GM23338 (cell line): ENCODE data around the gene ACOT11. TPM values are rescaled to one million over a fixed set of nuclear protein-coding genes. Genes with fewer than 3 reads are reported as not detected.
A peak's percentile ranks its signal among the peaks of the same experiment; 100 is the strongest.

Experiments used
- ATAC-seq: fragments of 200-7000 bp; cut with Tn5 transposase; 3 replicates; pipeline ENCODE4 v1.9.1; 2020
- DNase-seq: peaks from one replicate; pipeline ENCODE4 v3.0.0-alpha.2; 2015; ENCODE audit warnings: low spot score
- H2AFZ ChIP-seq: fragments of 200-600 bp; sonication (generic); 2 replicates; pipeline ENCODE4 v1.8.0; 2016; ENCODE audit warnings: antibody characterized with exemption, mild to moderate bottlenecking, moderate library complexity
- H3F3A ChIP-seq: fragments of 200-600 bp; sonication (generic); replicated peaks from 2 replicates; pipeline ENCODE4 v1.8.0; 2017; ENCODE audit warnings: antibody characterized with exemption, mixed run types, low read depth
- H3K27ac ChIP-seq: fragments of 200-600 bp; sonication (generic); 2 replicates; pipeline ENCODE4 v1.6.1; 2016; ENCODE audit warnings: low read depth
- H3K27me3 ChIP-seq: fragments of 200-600 bp; sonication (generic); 2 replicates; pipeline ENCODE4 v1.8.0; 2016; ENCODE audit warnings: mild to moderate bottlenecking, mixed run types, moderate library complexity; ENCODE audit not compliant: insufficient read depth
- H3K36me3 ChIP-seq: fragments of 200-600 bp; sonication (generic); 2 replicates; pipeline ENCODE4 v1.8.0; 2016; ENCODE audit warnings: mild to moderate bottlenecking; ENCODE audit not compliant: insufficient read depth
- H3K4me1 ChIP-seq: fragments of 200-600 bp; sonication (generic); 2 replicates; pipeline ENCODE4 v1.8.0; 2016; ENCODE audit warnings: mild to moderate bottlenecking, moderate library complexity; ENCODE audit not compliant: insufficient read depth
- H3K4me2 ChIP-seq: fragments of 200-600 bp; sonication (generic); 2 replicates; pipeline ENCODE4 v1.7.1; 2017; ENCODE audit warnings: mixed run types
- H3K4me3 ChIP-seq: fragments of 200-600 bp; sonication (generic); 2 replicates; pipeline ENCODE4 v1.6.1; 2016; ENCODE audit warnings: mixed run types
- H3K79me2 ChIP-seq: fragments of 200-600 bp; sonication (generic); replicated peaks from 2 replicates; pipeline ENCODE4 v1.8.0; 2017; ENCODE audit warnings: mild to moderate bottlenecking; ENCODE audit not compliant: insufficient read depth
- H3K9me2 ChIP-seq: fragments of 200-600 bp; sonication (generic); 2 replicates; pipeline ENCODE4 v1.8.0; 2017; ENCODE audit not compliant: insufficient read depth
- H4K20me1 ChIP-seq: fragments of 200-600 bp; sonication (generic); replicated peaks from 2 replicates; pipeline ENCODE4 v1.8.0; 2017; ENCODE audit warnings: mild to moderate bottlenecking; ENCODE audit not compliant: insufficient read depth
- H3K27ac Mint-ChIP-seq: 2 replicates; pipeline ENCODE4 v1.8.0; 2020; ENCODE audit warnings: inconsistent platforms, mild to moderate bottlenecking, moderate library complexity, mixed read lengths
- H3K27me3 Mint-ChIP-seq: 3 replicates; pipeline ENCODE4 v1.8.0; 2022; ENCODE audit warnings: low read depth, mild to moderate bottlenecking, moderate library complexity, mixed read lengths, inconsistent platforms; ENCODE audit not compliant: insufficient read depth, poor library complexity
- H3K36me3 Mint-ChIP-seq: 3 replicates; pipeline ENCODE4 v1.8.0; 2021; ENCODE audit warnings: low read depth, mild to moderate bottlenecking, inconsistent platforms, moderate library complexity, mixed read lengths
- H3K4me1 Mint-ChIP-seq: 3 replicates; pipeline ENCODE4 v1.8.0; 2020; ENCODE audit warnings: mild to moderate bottlenecking, inconsistent platforms, mixed read lengths
- H3K4me3 Mint-ChIP-seq: 3 replicates; pipeline ENCODE4 v1.8.0; 2021; ENCODE audit warnings: moderate library complexity, mild to moderate bottlenecking, inconsistent platforms, mixed read lengths
- H3K9me3 Mint-ChIP-seq: 3 replicates; pipeline ENCODE4 v1.8.0; 2020; ENCODE audit warnings: moderate library complexity, mild to moderate bottlenecking, inconsistent platforms, mixed read lengths
- EZH2 ChIP-seq: fragments of 200-600 bp; sonication (generic); IDR thresholded peaks from one replicate; pipeline ENCODE4 v1.8.0; 2017; ENCODE audit warnings: antibody characterized with exemption, mild to moderate bottlenecking, low read depth; ENCODE audit not compliant: unreplicated experiment
- NANOG ChIP-seq: IDR thresholded peaks from 2 replicates; pipeline ENCODE4 v1.6.1; 2016; ENCODE audit warnings: antibody characterized with exemption, borderline replicate concordance
- REST ChIP-seq: IDR thresholded peaks from one replicate; pipeline ENCODE4 v1.6.1; 2018; ENCODE audit warnings: antibody characterized with exemption; ENCODE audit not compliant: unreplicated experiment
- STAT1 ChIP-seq: IDR thresholded peaks from one replicate; pipeline ENCODE4 v1.6.1; 2016; ENCODE audit warnings: antibody characterized with exemption; ENCODE audit not compliant: unreplicated experiment
- ZNF114 ChIP-seq: fragments of 250-450 bp; sonication (Bioruptor Pico); IDR thresholded peaks from 2 replicates; pipeline ENCODE4 v1.5.0; 2020; ENCODE audit warnings: mild to moderate bottlenecking, moderate library complexity
- ZNF331 ChIP-seq: fragments of 250-450 bp; sonication (Bioruptor Pico); IDR thresholded peaks from 2 replicates; pipeline ENCODE4 v1.5.0; 2020; ENCODE audit warnings: low read depth, mild to moderate bottlenecking, moderate library complexity
- ZNF462 ChIP-seq: fragments of 250-450 bp; sonication (Bioruptor Pico); IDR thresholded peaks from 2 replicates; pipeline ENCODE4 v1.5.0; 2020; ENCODE audit warnings: mild to moderate bottlenecking, moderate library complexity
- polyA plus RNA-seq: library from polyadenylated mRNA; unstranded; fragments of >200 nt; fragmentation: Nextera tagmentation; extraction: Ambion mirVana; gene quantifications from 2 replicates; pipeline ENCODE4 v1.2.1, GENCODE V29; 2016
- total RNA-seq: library from RNA; depleted of rRNA; stranded (reverse); fragments of >200 nt; shearing (Covaris generic); gene quantifications from 2 replicates; pipeline ENCODE4 v1.2.3, GENCODE V29; 2014

Gene ACOT11
- total and polyA plus RNA-seq, 2 experiments from 2014 or later = 1.6 to 2.7 TPM

GRCh38 chr1:54580856-54581550 lies 33.0 kb downstream of the ACOT11 start:
- H3K36me3 ChIP-seq = no peaks in the 10 kb centered on the region
- no peaks in the 10 kb centered on the region for H4K20me1 ChIP-seq
- H2AFZ ChIP-seq = no peak overlapping the region
- H3F3A ChIP-seq = no peaks in the 10 kb centered on the region
- no peak for ATAC-seq
- no peak overlapping the region for H3K4me2 ChIP-seq
- Mint-ChIP-seq H3K9me3 (no peaks in the 10 kb centered on the region), H3K36me3 (no peaks in the 10 kb centered on the region; the same call in 2 of the 3 replicates), H3K27me3 (peaks cover 20% of the 10 kb centered on the region), H3K4me1 (peaks cover 44% of the 10 kb centered on the region), H3K27ac (peak overlapping the region; percentile 71), H3K4me3 (no peak overlapping the region)
- no peak for TF ChIP-seq EZH2
- TF ChIP-seq NANOG = no peak
- TF ChIP-seq REST = no peak
- TF ChIP-seq ZNF114 (CRISPR knock-in tag) = no peak
- no peak for TF ChIP-seq ZNF331
- no peak for TF ChIP-seq STAT1
- H3K4me3 ChIP-seq = no peak overlapping the region
- no peak for DNase-seq
- H3K79me2 ChIP-seq = no peaks in the 10 kb centered on the region
- no peaks in the 10 kb centered on the region for H3K9me2 ChIP-seq
- H3K4me1 ChIP-seq = no peaks in the 10 kb centered on the region; the same call in 1 of the 2 replicates
- no peak overlapping the region for H3K27ac ChIP-seq
- no peaks in the 10 kb centered on the region for H3K27me3 ChIP-seq

- Histone ChIP-seq H3K4me1 (no peaks in the 10 kb centered on the region; the same call in 1 of the 2 replicates), H3K36me3 (no peaks in the 10 kb centered on the region), H4K20me1 (no peaks in the 10 kb centered on the region), H2AFZ (no peak overlapping the region), H3K4me3 (no peak overlapping the region), H3K27ac (no peak overlapping the region), H3F3A (no peaks in the 10 kb centered on the region), H3K4me2 (no peak overlapping the region), H3K79me2 (no peaks in the 10 kb centered on the region), H3K27me3 (no peaks in the 10 kb centered on the region), H3K9me2 (no peaks in the 10 kb centered on the region)
- Mint-ChIP-seq H3K27me3 (peaks cover 20% of the 10 kb centered on the region), H3K4me3 (no peak overlapping the region), H3K36me3 (no peaks in the 10 kb centered on the region; the same call in 2 of the 3 replicates), H3K27ac (no peak overlapping the region), H3K4me1 (peaks cover 43% of the 10 kb centered on the region), H3K9me3 (no peaks in the 10 kb centered on the region)
- DNase-seq = no peak
- peak; percentile 25 for ATAC-seq
- no peak for TF ChIP-seq STAT1
- no peak for TF ChIP-seq ZNF462 (CRISPR knock-in tag)
- TF ChIP-seq REST = no peak
- TF ChIP-seq ZNF331 = no peak
Observed at GRCh38 chr1:54581621-54582035, 33.6 kb downstream of the ACOT11 start.
